Vagina (tissue), 2 donors: ENCODE measurements around the gene CTSE.

Experiments used
- POLR2AphosphoS5 ChIP-seq, 2 donors: sonication (generic); formaldehyde crosslinking; IDR thresholded peaks; one replicate each; pipeline ENCODE4 v1.9.0; 2017; ENCODE audit warnings: antibody characterized with exemption in 2 of 2, mild to moderate bottlenecking in 2 of 2, low read depth in 1 of 2; ENCODE audit not compliant: insufficient read depth in 1 of 2
- TF ChIP-seq, protein P1 (sequence below), 3 experiments: fragments of 450-650 bp in 2 of 3; fragments of 200-600 bp in 1 of 3; sonication (generic) in 1 of 3; IDR thresholded peaks; one replicate each; pipeline ENCODE4 v1.5.1; 2017 to 2019; ENCODE audit warnings: antibody characterized with exemption in 3 of 3, mild to moderate bottlenecking in 2 of 3, moderate library complexity in 2 of 3

DNA sequence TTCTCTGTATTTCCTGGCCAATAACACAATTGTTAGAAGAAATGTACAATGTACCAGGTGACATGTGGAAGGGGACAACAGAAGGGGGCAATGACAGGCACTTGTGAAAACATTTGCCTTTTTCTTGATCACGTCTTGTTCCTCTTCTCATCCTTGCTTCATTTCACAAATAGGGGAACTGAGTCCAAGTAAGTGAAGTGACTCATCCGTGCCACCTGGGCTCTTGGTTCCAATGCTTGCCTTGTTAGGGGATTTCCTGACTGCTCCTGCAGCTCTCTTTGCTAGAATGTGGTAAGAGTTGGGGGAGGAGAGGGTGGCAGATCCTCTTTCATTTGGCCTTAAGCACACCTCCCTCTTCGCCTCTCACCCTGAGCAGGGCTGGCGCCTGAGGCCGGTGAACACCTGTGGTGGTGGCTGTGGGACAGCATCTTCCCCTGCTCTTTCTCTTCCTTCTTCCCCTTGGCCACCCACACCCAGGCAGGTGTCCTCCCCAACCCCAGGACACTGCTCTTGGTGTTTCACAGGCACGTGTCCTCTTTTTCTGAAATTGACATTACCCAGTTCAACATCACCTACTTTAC is 27.1 kb upstream of the CTSE start:
- TF ChIP-seq, protein P1, sequence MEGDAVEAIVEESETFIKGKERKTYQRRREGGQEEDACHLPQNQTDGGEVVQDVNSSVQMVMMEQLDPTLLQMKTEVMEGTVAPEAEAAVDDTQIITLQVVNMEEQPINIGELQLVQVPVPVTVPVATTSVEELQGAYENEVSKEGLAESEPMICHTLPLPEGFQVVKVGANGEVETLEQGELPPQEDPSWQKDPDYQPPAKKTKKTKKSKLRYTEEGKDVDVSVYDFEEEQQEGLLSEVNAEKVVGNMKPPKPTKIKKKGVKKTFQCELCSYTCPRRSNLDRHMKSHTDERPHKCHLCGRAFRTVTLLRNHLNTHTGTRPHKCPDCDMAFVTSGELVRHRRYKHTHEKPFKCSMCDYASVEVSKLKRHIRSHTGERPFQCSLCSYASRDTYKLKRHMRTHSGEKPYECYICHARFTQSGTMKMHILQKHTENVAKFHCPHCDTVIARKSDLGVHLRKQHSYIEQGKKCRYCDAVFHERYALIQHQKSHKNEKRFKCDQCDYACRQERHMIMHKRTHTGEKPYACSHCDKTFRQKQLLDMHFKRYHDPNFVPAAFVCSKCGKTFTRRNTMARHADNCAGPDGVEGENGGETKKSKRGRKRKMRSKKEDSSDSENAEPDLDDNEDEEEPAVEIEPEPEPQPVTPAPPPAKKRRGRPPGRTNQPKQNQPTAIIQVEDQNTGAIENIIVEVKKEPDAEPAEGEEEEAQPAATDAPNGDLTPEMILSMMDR (IDR thresholded peaks at IDR 0.05): no peak
- no peak for TF ChIP-seq POLR2AphosphoS5 (IDR thresholded peaks at IDR 0.05; ENCODE audit: insufficient read depth in 1 of 2, low read depth in 1 of 2)
